Hematopoietic multipotent progenitor cell treated with erythropoietin and hydrocortisone succinate and interleukin-3 and kit ligand, for 4 days (in vitro differentiated cells): Measurements from ENCODE around the gene FGGY.
"Not testable (repeated sequence)": the region's sequence is repeated elsewhere in the genome, so short reads cannot be mapped to it uniquely, and the experiment has no call there.

Source experiments
- DNase-seq: peaks from one replicate; pipeline ENCODE4 v3.0.0-alpha.2; 2015

Gene FGGY

GRCh38 chr1:59718064-59718988 lies 421.4 kb downstream of the FGGY start:
- DNase-seq = peak; percentile 24

- DNase-seq = no peak
Observed at GRCh38 chr1:59718989-59719360, 422.1 kb downstream of the FGGY start.

- DNase-seq = no peak
Observed at GRCh38 chr1:59720326-59721115, 423.6 kb downstream of the FGGY start.

GRCh38 chr1:59730302-59730701 lies 433.4 kb downstream of the FGGY start:
- no peak for DNase-seq

GRCh38 chr1:59730759-59731478 lies 434.0 kb downstream of the FGGY start:
- peak; percentile 62 for DNase-seq

- DNase-seq = no peak
Observed at GRCh38 chr1:59731591-59731990, 434.7 kb downstream of the FGGY start.

GRCh38 chr1:59732214-59732955 lies 435.5 kb downstream of the FGGY start:
- peak; percentile 12 for DNase-seq

GRCh38 chr1:59733443-59734141 lies 436.7 kb downstream of the FGGY start:
- DNase-seq = no peak

- not testable (repeated sequence) for DNase-seq
Observed at GRCh38 chr1:59735927-59736326, 439.0 kb downstream of the FGGY start.

- no peak for DNase-seq
Observed at GRCh38 chr1:59736744-59737143, 439.9 kb downstream of the FGGY start.

- DNase-seq = no peak
Observed at GRCh38 chr1:59737638-59738037, 440.7 kb downstream of the FGGY start.

- DNase-seq = no peak
Observed at GRCh38 chr1:59738152-59738551, 441.3 kb downstream of the FGGY start.

- DNase-seq = no peak
Observed at GRCh38 chr1:59738591-59739015, 441.7 kb downstream of the FGGY start.

GRCh38 chr1:59739111-59739510 lies 442.2 kb downstream of the FGGY start:
- DNase-seq = no peak

- DNase-seq = no peak
Observed at GRCh38 chr1:59742526-59742925, 445.6 kb downstream of the FGGY start.

GRCh38 chr1:59743324-59744091 lies 446.6 kb downstream of the FGGY start:
- DNase-seq = peak; percentile 87

GRCh38 chr1:59747420-59748024 lies 450.6 kb downstream of the FGGY start:
- no peak for DNase-seq

- no peak for DNase-seq
Observed at GRCh38 chr1:59748123-59748522, 451.2 kb downstream of the FGGY start.

GRCh38 chr1:59750328-59751003 lies 453.6 kb downstream of the FGGY start:
- DNase-seq = no peak

GRCh38 chr1:59751004-59751395 lies 454.1 kb downstream of the FGGY start:
- no peak for DNase-seq
